ENCODE data around the gene SSTR5. TPM values are rescaled to one million over a fixed set of nuclear protein-coding genes. Genes with fewer than 3 reads are reported as not detected.
A peak's percentile ranks its signal among the peaks of the same experiment; 100 is the strongest.

The SSTR5 gene
- polyA plus RNA-seq, 1 donor = 1.2 TPM

DNA sequence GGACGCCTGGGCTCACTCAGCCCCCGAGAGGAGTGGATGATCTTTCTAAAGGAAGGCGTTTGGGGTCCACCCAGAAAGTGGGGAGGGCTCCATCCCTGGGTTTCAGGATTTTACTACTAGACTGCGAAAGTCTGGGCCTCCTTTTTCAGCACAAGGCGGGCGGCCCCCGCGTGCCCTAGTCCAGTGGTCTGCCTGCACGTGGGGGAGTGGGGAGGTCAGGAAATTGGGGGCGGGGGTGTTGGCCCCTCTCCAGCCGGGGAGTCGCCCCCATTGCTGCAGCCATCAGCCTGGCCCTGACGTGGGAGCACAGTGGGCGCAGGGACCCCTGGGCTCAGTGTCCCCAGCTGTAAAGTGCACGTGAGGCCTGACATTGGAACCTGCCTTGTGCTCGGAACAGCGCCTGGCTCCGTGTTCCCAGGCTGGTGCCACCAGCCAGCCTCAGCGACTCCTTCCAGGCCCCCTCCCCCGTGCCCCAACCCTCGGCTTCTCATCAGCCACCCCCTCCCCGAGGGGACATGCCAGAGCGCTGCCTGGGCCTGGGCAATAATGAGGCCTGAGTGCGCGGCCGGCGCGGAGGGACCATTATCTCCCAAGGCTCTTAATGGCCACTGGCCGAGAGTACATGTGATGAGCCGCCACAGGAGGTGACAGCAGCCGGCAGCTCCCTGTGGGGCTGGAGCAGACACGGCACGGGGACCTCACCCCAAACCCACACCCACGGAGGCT is 25.9 kb downstream of the SSTR5 start:
- H3K36me3 ChIP-seq (ENCODE audit: control insufficient read depth, insufficient read depth, low read length) = no peaks in the 10 kb centered on the region
- no peak overlapping the region for H3K4me3 ChIP-seq (ENCODE audit: low read length)
- no CpG with 5 or more reads among the region's 34 CpGs for WGBS (ENCODE audit: insufficient coverage, low lambda C conversion rate)
- peaks cover 30% of the 10 kb centered on the region for H3K27me3 ChIP-seq (ENCODE audit: control insufficient read depth, insufficient read depth, low read length)
- peaks cover 2% of the 10 kb centered on the region for H3K9me3 ChIP-seq (ENCODE audit: control insufficient read depth, low read depth, low read length)
- no peak for DNase-seq
- no peak overlapping the region for H3K27ac ChIP-seq (ENCODE audit: low read length)
- H3K4me1 ChIP-seq (ENCODE audit: control insufficient read depth, insufficient read depth, low read length) = peaks cover 6% of the 10 kb centered on the region

DNA sequence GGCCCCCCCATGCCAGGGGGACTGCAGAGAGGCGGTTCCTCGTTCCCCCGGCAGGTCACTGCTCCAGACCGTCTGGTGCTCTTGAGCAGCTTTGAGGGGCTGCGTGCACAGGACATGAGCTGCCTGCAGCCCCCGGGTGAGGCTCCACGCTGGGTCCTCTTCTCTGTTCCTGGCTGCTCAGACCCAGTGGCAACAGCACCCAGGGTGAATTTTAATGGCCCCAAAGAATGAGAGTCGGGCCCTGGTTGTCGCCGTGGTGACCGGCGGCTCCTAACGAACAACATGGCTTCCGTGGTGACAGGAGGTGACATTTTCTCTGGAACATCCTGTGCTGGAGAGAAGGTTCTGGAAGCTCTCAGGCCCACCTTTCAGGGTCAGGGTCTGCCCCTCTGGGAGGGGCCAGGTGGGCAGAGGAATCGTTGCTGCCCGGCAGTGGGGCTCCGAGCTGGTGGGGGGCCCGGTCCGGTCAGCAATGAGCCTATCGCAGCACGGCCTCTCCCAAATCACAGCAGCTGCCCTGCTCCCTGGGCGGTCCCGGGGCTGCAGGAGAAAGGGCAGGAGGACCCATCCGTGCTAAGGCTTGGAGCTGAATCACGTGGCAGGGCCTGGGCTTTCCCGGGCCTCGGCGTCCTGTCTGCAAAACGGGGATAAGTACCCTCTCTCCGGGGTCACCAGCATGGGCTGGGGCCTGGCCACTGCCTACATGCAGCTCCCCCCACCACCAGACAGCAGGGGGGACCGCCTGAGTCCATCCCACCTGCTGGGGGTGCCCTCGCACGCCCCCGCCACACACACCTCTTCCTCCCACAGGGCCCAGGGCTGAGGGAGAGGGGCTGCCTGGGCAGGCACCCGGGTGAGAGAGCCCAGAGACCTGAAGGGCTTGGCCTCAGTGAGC is 26.9 kb downstream of the SSTR5 start:
- Histone ChIP-seq H3K4me1 (ENCODE audit: control insufficient read depth, insufficient read depth, low read length) (peaks cover 7% of the 10 kb centered on the region), H3K27me3 (ENCODE audit: control insufficient read depth, insufficient read depth, low read length) (peaks cover 38% of the 10 kb centered on the region), H3K9me3 (ENCODE audit: control insufficient read depth, low read depth, low read length) (no peaks in the 10 kb centered on the region), H3K36me3 (ENCODE audit: control insufficient read depth, insufficient read depth, low read length) (no peaks in the 10 kb centered on the region), H3K27ac (ENCODE audit: low read length) (no peak overlapping the region), H3K4me3 (ENCODE audit: low read length) (no peak overlapping the region)
- DNase-seq = no peak
- no CpG with 5 or more reads among the region's 35 CpGs for WGBS (ENCODE audit: insufficient coverage, low lambda C conversion rate)

DNA sequence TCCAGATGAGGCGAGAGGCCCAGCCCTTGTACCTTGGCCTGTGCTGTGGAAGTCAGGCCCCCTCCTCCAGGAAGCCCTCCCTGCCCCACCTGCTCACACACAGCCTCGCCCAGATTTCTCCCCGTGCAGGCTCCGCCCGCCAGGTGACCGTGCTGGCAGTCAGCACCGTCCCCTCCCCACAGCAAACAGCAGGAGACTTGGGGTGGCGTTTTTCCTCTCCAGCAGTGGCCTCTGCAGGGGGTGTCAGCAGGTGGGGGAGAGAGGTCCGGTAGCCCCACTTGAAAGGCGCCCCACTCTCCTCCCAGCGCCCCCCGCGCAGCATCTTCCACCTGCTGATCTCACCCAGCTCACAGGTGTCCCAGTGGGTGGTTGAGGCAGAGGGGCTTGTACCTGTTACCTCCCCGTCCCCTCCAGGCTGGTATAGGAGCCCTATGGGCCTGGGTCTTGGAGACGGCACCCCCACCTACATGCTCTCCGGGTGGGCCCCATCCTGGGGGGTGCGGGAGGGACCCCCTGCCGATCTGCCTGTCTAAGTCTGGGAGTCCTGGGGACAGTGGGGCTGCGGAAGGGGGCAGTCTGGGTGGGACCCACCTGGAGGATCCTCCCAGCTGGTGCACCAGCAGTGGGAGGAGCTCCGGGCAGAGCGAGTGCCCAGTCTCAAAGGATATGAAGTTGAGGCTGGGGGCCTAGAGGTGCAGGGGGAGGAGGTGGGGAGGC is 27.7 kb downstream of the SSTR5 start:
- Histone ChIP-seq H3K36me3 (ENCODE audit: control insufficient read depth, insufficient read depth, low read length) (no peaks in the 10 kb centered on the region), H3K4me3 (ENCODE audit: low read length) (no peak overlapping the region), H3K27ac (ENCODE audit: low read length) (no peak overlapping the region), H3K27me3 (ENCODE audit: control insufficient read depth, insufficient read depth, low read length) (peaks cover 38% of the 10 kb centered on the region), H3K4me1 (ENCODE audit: control insufficient read depth, insufficient read depth, low read length) (peaks cover 7% of the 10 kb centered on the region), H3K9me3 (ENCODE audit: control insufficient read depth, low read depth, low read length) (no peaks in the 10 kb centered on the region)
- no peak for DNase-seq
- WGBS (ENCODE audit: insufficient coverage, low lambda C conversion rate) = no CpG with 5 or more reads among the region's 21 CpGs

DNA sequence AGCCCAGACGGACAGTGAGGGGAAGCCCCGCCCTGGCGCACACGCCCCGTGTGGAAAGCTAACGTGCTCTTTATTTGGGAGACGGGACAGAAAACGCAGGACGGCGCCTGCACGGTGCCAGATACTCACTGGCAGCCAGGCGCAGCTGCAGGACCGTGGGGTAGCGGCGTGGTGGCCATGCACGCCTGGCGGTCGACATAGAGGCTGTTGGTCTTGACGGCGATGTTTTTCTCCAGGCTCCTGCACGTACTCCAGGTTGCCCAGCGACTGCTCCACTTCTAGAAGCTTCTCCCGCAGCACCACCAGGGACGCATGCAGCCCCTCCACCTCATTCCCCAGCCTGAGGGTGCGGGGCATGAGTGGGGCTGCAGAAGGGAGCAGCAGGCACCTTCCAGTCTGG is 28.6 kb downstream of the SSTR5 start:
- WGBS (ENCODE audit: insufficient coverage, low lambda C conversion rate) = no CpG with 5 or more reads among the region's 25 CpGs
- DNase-seq = no peak
- Histone ChIP-seq H3K4me3 (ENCODE audit: low read length) (no peak overlapping the region), H3K4me1 (ENCODE audit: control insufficient read depth, insufficient read depth, low read length) (peaks cover 7% of the 10 kb centered on the region), H3K9me3 (ENCODE audit: control insufficient read depth, low read depth, low read length) (peaks cover 1% of the 10 kb centered on the region), H3K27ac (ENCODE audit: low read length) (no peak overlapping the region), H3K27me3 (ENCODE audit: control insufficient read depth, insufficient read depth, low read length) (peaks cover 38% of the 10 kb centered on the region), H3K36me3 (ENCODE audit: control insufficient read depth, insufficient read depth, low read length) (no peaks in the 10 kb centered on the region)

DNA sequence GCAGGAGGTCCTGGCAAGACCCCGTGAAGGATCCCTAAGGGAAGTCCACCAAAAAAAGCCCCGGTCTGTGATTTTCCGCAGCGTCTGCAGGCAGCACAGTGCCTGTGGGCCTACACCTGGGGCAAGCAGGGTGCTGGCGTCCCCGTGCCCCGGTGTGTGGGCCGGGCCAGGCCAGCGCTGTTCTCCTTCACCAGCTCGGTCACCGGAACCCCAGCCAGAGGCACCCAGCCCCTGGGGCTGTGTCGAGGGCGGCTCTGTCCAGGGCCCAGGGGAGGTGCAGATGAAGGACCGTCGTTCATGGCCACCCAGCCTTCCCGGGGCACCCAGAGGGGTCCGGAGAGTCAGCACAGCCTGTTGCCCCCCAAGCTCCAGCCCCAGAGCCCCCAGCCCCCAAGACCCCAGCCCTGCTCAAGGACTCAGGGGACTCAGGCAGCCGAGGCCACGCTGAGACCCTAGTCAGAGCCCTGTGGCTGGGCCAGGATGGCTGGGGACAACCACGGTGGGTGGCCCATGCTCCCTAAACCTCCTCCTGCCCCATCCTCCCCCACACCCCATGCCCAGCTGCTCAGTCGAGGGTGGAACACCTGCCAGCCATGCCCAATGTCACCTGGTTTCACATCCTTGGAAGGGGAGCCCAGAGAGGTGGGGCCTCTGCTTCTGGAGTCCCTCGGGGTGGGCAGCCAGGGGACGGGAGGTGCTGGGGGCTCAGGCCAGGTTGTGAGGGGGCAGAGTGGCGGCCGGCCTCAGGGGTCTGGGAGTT is 29.2 kb downstream of the SSTR5 start:
- no CpG with 5 or more reads among the region's 25 CpGs for WGBS (ENCODE audit: insufficient coverage, low lambda C conversion rate)
- peaks cover 3% of the 10 kb centered on the region for H3K9me3 ChIP-seq (ENCODE audit: control insufficient read depth, low read depth, low read length)
- peaks cover 7% of the 10 kb centered on the region for H3K4me1 ChIP-seq (ENCODE audit: control insufficient read depth, insufficient read depth, low read length)
- peaks cover 38% of the 10 kb centered on the region for H3K27me3 ChIP-seq (ENCODE audit: control insufficient read depth, insufficient read depth, low read length)
- no peaks in the 10 kb centered on the region for H3K36me3 ChIP-seq (ENCODE audit: control insufficient read depth, insufficient read depth, low read length)
- no peak overlapping the region for H3K27ac ChIP-seq (ENCODE audit: low read length)
- no peak overlapping the region for H3K4me3 ChIP-seq (ENCODE audit: low read length)
- no peak for DNase-seq

GRCh38 chr16:1102333-1102700 is 29.8 kb downstream of the SSTR5 start:
- H3K27me3 ChIP-seq (ENCODE audit: control insufficient read depth, insufficient read depth, low read length) = peaks cover 38% of the 10 kb centered on the region
- H3K9me3 ChIP-seq (ENCODE audit: control insufficient read depth, low read depth, low read length) = peaks cover 3% of the 10 kb centered on the region
- no peak overlapping the region for H3K4me3 ChIP-seq (ENCODE audit: low read length)
- WGBS (ENCODE audit: insufficient coverage, low lambda C conversion rate) = no CpG with 5 or more reads among the region's 26 CpGs
- no peak for DNase-seq
- no peaks in the 10 kb centered on the region for H3K36me3 ChIP-seq (ENCODE audit: control insufficient read depth, insufficient read depth, low read length)
- H3K4me1 ChIP-seq (ENCODE audit: control insufficient read depth, insufficient read depth, low read length) = peaks cover 7% of the 10 kb centered on the region
- no peak overlapping the region for H3K27ac ChIP-seq (ENCODE audit: low read length)

GRCh38 chr16:1102921-1103635 is 30.5 kb downstream of the SSTR5 start:
- DNase-seq = peak in 1 of 2 donors; percentile 52
- Histone ChIP-seq H3K27ac (ENCODE audit: low read length) (no peak overlapping the region), H3K4me1 (ENCODE audit: control insufficient read depth, insufficient read depth, low read length) (peaks cover 7% of the 10 kb centered on the region), H3K9me3 (ENCODE audit: control insufficient read depth, low read depth, low read length) (peaks cover 3% of the 10 kb centered on the region), H3K4me3 (ENCODE audit: low read length) (no peak overlapping the region), H3K27me3 (ENCODE audit: control insufficient read depth, insufficient read depth, low read length) (peaks cover 44% of the 10 kb centered on the region), H3K36me3 (ENCODE audit: control insufficient read depth, insufficient read depth, low read length) (no peaks in the 10 kb centered on the region)
- WGBS (ENCODE audit: insufficient coverage, low lambda C conversion rate) = no CpG with 5 or more reads among the region's 61 CpGs

DNA sequence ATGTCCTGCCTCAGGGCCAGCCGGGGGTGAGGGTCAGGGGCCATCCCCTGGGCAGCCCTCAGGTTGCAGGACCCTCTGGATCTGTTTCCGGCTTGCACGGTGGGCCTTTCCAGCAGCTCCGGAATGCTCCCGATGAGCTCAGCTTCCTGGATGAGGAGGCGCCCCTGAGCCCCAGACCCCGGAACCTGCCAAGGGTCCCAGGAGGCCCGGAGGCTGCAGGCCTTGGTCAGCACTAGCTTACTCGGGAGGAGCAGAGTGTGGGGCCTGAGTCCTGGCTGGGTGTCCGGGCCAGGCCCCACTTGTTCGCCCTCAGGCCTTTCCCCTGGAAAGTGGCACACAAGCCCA is 31.1 kb downstream of the SSTR5 start:
- H3K9me3 ChIP-seq (ENCODE audit: control insufficient read depth, low read depth, low read length) = peaks cover 3% of the 10 kb centered on the region
- H3K4me3 ChIP-seq (ENCODE audit: low read length) = no peak overlapping the region
- H3K4me1 ChIP-seq (ENCODE audit: control insufficient read depth, insufficient read depth, low read length) = peaks cover 7% of the 10 kb centered on the region
- no CpG with 5 or more reads among the region's 11 CpGs for WGBS (ENCODE audit: insufficient coverage, low lambda C conversion rate)
- no peaks in the 10 kb centered on the region for H3K36me3 ChIP-seq (ENCODE audit: control insufficient read depth, insufficient read depth, low read length)
- DNase-seq = no peak
- H3K27me3 ChIP-seq (ENCODE audit: control insufficient read depth, insufficient read depth, low read length) = peaks cover 49% of the 10 kb centered on the region
- H3K27ac ChIP-seq (ENCODE audit: low read length) = no peak overlapping the region

DNA sequence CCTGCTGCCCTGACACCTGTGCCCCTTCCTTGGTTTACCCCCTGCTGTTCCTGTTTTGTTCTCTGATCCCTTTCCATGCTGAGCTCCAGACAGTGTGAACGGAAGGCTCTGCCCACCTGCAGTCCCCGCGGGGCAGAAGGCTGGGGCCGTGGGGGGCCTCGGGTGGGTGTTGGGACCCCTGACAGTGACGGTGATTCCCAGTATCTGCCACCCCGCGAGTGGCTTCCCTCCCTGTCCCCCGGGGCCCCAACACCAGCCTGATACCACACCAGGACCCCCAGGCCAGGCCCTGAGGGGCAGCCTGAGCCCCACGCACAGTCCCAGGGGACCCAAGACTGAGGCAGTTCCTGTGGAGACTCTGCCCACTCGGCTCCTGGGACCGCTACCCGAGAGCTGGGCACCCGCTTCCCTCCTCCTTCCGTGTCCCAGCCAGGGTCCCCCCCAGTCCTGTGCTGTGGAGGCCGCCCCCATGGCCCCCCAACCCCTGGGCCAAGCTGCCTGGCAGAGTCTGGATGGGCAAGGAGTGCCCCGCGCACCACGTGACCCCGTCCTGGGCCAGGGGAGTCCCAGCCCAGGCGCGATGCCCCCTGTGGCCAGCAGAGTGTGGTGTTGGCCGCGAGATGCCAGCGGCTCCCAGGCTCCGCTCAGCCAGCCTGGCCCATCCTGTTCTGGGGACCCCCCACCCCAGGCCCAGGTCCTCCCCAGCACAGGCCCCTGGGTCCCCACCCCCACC is 33.5 kb downstream of the SSTR5 start:
- H3K9me3 ChIP-seq (ENCODE audit: control insufficient read depth, low read depth, low read length) = peaks cover 3% of the 10 kb centered on the region
- H3K27ac ChIP-seq (ENCODE audit: low read length) = no peak overlapping the region
- no peak overlapping the region for H3K4me3 ChIP-seq (ENCODE audit: low read length)
- H3K27me3 ChIP-seq (ENCODE audit: control insufficient read depth, insufficient read depth, low read length) = peaks cover 44% of the 10 kb centered on the region
- peak; percentile 46 to 56 for DNase-seq
- H3K36me3 ChIP-seq (ENCODE audit: control insufficient read depth, insufficient read depth, low read length) = no peaks in the 10 kb centered on the region
- no CpG with 5 or more reads among the region's 26 CpGs for WGBS (ENCODE audit: insufficient coverage, low lambda C conversion rate)
- H3K4me1 ChIP-seq (ENCODE audit: control insufficient read depth, insufficient read depth, low read length) = peaks cover 3% of the 10 kb centered on the region

All from large intestine (tissue), 3 donors.